ENCODE measurements around the gene XKR7.

XKR7 gene

DNA sequence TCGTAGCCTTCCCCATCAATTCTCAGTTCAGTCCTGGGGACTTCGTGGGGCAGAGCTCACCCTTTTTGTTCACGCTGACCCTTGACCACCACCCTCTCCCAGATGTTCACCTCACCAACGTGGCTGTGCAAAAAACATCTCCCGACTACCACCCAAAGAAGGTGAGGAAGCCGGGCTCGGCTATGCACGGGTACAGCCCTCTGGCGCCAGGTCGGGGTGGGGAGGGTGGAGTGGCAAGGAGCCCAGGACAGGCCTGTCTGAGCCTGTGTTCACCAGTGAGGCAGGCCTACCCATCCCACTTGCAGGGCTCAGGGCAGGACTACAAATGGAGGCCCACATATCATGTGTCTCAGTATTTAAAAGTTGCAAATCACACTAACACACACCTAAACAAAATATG, 34.3 kb upstream of the XKR7 start:
- TF ChIP-seq, protein P1, sequence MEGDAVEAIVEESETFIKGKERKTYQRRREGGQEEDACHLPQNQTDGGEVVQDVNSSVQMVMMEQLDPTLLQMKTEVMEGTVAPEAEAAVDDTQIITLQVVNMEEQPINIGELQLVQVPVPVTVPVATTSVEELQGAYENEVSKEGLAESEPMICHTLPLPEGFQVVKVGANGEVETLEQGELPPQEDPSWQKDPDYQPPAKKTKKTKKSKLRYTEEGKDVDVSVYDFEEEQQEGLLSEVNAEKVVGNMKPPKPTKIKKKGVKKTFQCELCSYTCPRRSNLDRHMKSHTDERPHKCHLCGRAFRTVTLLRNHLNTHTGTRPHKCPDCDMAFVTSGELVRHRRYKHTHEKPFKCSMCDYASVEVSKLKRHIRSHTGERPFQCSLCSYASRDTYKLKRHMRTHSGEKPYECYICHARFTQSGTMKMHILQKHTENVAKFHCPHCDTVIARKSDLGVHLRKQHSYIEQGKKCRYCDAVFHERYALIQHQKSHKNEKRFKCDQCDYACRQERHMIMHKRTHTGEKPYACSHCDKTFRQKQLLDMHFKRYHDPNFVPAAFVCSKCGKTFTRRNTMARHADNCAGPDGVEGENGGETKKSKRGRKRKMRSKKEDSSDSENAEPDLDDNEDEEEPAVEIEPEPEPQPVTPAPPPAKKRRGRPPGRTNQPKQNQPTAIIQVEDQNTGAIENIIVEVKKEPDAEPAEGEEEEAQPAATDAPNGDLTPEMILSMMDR (IDR thresholded peaks at IDR 0.05; ENCODE audit: low read depth, low read length, missing control alignments): no peak
- DNase-seq (ENCODE audit: extremely low read depth, low read depth): no peak
- H3K4me3 ChIP-seq (replicated peaks; ENCODE audit: low read depth, low read length): no peak overlapping the region

DNA sequence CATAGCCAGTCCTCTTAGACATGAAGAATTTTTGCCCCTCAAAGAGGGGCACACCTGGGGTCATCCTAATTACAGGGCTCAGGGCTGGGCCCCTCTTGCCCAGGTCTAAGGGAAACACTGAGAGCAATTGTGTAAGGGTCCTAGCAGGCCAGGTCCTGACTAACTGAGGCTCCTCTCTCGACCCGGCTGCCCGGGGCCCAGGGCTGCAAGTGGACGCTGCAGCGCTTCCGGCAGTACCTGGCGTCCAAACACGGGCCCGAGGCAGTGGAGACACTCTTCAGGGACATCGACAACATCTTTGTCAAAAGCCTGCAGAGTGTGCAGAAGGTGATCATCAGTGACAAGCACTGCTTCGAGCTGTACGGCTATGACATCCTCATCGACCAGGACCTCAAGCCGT, 33.5 kb upstream of the XKR7 start:
- DNase-seq (ENCODE audit: extremely low read depth, low read depth): no peak
- H3K4me3 ChIP-seq (replicated peaks; ENCODE audit: low read depth, low read length): no peak overlapping the region
- TF ChIP-seq, protein P1 (IDR thresholded peaks at IDR 0.05; ENCODE audit: low read depth, low read length, missing control alignments): no peak

DNA sequence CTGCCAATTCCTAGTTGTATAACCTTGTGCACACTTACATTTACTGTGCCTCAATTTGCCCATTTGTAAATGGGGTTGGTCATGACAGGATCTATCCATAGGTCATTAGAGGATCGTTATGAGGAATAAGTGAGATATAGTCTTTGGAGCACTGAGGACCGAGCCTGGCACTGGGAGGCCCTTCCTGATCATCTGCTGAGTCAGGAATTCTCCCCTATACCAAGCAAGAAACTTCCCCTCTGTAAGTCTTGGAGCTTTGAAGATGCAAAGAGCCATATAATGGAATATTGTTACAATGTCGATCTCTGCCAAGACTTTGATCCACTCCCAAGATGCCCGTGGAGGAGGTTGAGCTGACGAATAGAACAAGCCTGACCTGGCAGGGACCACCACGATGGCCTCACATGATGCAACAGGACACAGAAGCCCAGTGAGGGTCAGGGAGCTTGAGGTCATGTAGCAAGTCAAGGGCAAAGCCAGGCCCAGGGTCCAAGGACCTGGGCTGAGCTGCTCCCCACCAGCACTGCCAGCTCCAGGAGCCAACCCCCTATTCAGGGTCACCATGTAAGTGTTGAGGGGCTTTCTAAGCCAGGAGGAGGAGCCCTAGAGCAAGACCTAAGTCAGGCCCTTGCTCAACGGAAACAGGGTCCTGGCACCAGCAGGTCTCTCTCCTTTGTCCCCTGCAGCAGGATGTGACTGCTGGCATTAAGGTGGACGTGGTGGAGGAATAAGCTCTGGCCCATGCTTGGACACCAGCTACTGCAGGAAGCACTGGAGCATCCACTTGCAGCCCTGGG, 32.8 kb upstream of the XKR7 start:
- no peak overlapping the region for H3K4me3 ChIP-seq (replicated peaks; ENCODE audit: low read depth, low read length)
- TF ChIP-seq, protein P1 (IDR thresholded peaks at IDR 0.05; ENCODE audit: low read depth, low read length, missing control alignments): peak; percentile 12
- DNase-seq (ENCODE audit: extremely low read depth, low read depth): no peak

DNA sequence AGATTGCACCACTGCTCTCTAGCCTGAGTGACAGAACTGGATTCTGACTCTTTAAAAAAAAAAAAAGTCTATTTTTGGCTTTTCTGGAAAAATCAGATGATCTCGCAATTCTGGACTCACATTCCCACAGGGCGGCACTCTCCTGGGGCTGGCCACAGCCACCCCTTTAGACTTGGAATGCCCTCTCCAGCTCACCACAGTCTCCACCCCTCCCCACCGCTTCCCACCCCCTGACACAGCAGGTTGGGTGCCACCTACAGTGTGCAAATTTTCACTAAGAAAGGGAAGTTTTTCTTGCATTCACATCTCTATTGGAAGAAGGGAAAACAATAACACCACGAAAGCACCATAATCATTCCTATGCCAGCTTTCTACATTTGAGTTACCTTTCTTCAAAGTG, 31.5 kb upstream of the XKR7 start:
- TF ChIP-seq, protein P1 (IDR thresholded peaks at IDR 0.05; ENCODE audit: low read depth, low read length, missing control alignments): no peak
- no peak for DNase-seq (ENCODE audit: extremely low read depth, low read depth)
- no peak overlapping the region for H3K4me3 ChIP-seq (replicated peaks; ENCODE audit: low read depth, low read length)

DNA sequence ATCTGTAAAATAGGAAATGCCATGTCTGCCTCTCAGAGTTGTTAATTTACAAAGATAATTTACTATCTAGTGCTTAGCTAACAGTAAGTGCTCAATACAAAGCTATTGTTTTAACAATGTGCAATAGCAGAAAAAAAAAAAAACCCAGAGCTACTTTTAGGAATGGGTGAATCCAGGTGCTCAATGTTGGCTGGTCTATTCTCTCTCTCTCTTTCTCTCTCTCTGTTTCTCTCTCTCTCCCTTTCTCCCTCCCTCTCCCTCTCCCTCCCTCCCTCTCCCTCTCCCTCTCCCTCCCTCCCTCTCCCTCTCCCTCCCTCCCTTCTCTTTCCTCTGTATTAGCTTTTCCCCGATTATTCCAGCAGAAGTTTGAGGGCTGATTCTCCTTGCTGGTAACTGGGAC, 30.1 kb upstream of the XKR7 start:
- TF ChIP-seq, protein P1 (IDR thresholded peaks at IDR 0.05; ENCODE audit: low read depth, low read length, missing control alignments): no peak
- no peak overlapping the region for H3K4me3 ChIP-seq (replicated peaks; ENCODE audit: low read depth, low read length)
- no peak for DNase-seq (ENCODE audit: extremely low read depth, low read depth)

DNA sequence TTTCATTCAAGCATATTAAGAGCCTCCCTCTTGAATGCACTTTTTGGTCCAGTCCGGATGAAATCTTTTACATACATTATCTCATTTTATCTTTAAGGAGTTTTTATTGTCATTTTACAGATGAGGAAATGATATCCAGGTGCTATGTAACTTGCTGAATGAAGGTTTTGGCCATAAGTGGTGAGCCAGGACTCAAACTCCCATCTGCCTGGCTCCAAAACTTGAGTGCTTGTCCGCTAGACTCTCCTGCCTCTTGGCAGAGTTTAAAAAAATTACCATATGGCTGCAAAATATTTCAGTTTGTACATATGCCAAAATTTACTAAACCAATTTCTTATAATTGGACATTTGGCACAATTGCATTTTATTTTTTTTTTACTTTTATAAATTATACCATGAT, 28.3 kb upstream of the XKR7 start:
- no peak overlapping the region for H3K4me3 ChIP-seq (replicated peaks; ENCODE audit: low read depth, low read length)
- DNase-seq (ENCODE audit: extremely low read depth, low read depth): no peak
- TF ChIP-seq, protein P1 (IDR thresholded peaks at IDR 0.05; ENCODE audit: low read depth, low read length, missing control alignments): no peak

DNA sequence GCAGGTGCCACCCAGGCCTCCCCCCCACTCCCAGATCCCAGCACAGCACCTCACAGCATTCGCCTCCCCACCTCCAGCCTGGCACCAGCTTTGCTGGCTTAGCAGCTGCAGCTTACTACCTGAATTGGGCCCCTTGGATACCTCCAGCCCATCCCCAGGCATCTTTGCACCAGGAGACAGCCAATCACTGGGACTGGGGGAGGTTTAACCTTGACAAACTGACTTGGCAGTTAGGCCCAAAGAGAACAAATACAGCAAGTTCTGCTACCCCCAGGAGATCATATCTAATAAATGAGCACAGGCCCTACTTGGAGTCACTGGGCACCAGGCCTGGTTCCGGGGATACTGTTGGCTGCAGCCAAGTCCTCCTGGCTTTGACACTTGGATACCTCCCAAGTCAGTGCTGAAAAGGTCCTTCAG, 24.9 kb upstream of the XKR7 start:
- no peak overlapping the region for H3K4me3 ChIP-seq (replicated peaks; ENCODE audit: low read depth, low read length)
- TF ChIP-seq, protein P1 (IDR thresholded peaks at IDR 0.05; ENCODE audit: low read depth, low read length, missing control alignments): no peak
- no peak for DNase-seq (ENCODE audit: extremely low read depth, low read depth)
